ENCODE data around the gene C1QTNF8.

C1QTNF8 gene, protein sequence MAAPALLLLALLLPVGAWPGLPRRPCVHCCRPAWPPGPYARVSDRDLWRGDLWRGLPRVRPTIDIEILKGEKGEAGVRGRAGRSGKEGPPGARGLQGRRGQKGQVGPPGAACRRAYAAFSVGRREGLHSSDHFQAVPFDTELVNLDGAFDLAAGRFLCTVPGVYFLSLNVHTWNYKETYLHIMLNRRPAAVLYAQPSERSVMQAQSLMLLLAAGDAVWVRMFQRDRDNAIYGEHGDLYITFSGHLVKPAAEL

DNA sequence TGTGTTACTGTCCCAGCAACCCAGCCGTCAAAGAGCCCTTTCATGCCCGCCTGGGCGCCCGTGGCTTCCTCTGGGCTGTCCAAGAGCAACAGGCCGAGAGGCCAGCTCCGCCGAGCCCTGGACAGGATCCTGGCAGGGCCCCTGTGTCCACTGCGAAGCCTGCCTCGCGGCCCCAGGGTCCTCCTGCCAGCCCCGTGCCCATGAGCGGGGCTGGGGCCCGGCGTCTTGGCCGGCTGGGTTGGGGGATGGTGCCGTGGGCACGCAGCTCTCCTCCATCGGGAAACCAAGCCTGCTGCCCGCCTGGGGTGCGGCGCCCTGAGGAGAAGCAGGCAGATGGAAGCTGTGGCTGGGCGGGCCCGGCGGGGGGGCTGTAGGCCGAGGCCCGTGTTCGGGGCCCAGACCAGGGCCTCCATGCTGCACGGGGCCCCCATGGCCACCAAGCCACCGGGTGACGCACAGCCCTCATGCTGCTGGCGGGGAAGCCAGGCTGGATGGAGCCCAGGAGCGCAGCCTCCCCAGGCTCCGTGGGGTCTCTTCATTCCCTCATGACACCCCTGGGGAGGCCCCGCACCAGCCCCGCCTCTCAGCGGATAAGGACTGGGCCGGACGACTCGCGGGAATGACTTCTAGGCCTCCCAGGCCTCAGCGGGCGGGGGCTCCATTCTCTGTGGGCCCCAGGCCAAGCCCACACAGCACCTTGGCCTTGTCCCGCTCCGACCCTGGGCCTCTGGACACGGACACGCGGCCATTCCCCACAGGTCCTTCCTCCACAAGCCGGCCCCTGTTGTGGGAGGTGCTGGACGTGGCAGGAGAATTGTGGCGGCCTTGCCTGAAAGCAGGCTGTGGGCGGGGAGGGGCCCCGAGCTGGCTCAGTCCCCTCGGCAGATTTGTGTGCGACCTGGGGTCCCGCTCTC is at the start of gene C1QTNF8:
TSS of gene C1QTNF8 (minus strand) at position 76 of the 914 bp plus-strand sequence. CDS start 1,322 bp downstream, outside the sequence.
- DNase-seq (ENCODE audit: low read depth in 3 of 3) = no peak

DNA sequence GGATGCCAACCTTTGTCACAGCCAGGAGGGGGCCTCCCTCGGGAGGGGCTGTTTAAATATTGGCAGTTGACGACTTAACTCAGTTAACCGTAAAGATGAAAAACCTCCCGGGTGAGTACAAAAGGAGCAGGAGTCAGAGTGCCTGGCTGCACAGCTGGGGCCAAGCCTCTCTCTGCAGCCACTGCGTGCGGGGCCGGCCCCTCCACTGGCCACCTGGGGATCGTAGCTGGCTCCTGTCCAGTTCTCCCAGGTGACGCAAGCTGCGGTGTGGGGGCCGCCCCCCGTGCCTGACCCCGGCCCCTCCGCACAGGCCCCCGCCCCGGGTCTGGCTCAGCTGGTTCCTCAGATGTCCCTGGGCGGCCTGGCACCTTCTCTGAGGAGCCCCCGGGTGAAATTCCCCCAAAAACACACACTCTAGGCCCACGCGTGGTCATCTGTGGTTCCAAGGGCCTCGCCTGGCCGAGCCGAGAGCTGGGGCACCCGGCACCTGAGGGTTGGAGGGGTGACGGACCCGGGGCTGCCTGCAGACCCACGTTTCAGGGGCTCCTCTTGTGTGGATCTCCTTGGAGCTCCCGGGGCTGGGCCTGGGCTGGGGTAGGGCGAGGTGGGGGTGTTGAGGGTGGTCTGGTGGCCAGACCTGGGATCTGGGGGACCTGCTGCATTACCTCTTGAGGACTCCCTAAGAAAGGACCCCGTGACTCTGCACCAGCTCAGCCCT is 49.5 kb upstream of the C1QTNF8 start:
- no peak for DNase-seq (ENCODE audit: low read depth in 3 of 3)

GRCh38 chr16:1144476-1145382 is 48.7 kb upstream of the C1QTNF8 start:
- no peak for DNase-seq (ENCODE audit: low read depth in 3 of 3)

- no peak for DNase-seq (ENCODE audit: low read depth in 3 of 3)
Measured at GRCh38 chr16:1143761-1144450, 47.9 kb upstream of the C1QTNF8 start.

DNA sequence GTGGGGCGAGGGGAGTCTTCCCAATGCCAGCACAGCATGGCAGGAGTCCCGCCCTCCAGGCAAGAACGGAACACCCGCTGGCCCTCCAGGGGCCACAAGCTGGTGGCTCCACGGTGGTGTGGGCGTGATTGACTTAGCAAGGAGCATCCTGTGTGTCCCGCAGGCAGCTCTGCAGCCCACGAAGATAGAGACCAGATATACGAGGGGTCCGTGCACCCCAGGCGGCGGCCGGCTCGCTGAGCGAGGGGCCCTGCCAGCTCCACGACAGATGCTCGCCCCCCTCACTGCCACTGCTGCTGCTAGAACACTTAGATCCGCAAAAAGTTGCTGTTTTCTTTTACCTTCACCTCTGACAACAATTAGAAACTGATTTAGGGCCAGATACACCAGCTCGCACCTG is 46.9 kb upstream of the C1QTNF8 start:
- no peak for DNase-seq (ENCODE audit: low read depth in 3 of 3)

GRCh38 chr16:1141716-1142115 is 45.7 kb upstream of the C1QTNF8 start:
- no peak for DNase-seq (ENCODE audit: low read depth in 3 of 3)

DNA sequence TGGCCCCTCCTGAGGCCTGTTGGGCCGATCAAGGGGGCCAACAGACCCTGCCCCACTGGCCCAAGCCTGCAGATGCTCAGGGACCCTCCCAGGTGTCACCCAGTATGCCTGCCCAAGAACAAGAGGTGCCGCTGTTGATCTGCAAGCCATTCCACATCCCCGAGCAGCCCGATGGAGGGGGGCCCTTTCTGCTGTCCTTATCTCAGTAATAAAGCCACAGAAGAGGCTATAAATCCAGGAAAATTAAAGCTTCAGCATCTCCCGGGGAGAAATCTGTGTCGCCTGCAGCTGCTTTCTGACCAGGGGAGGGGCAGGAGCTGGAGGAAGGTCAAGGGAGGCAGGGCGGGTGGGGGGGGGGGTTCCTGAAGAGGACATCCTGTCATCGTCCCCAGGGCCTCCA is 45.1 kb upstream of the C1QTNF8 start:
- DNase-seq (ENCODE audit: low read depth in 3 of 3) = no peak

GRCh38 chr16:1140582-1141162 is 44.6 kb upstream of the C1QTNF8 start:
- no peak for DNase-seq (ENCODE audit: low read depth in 3 of 3)

DNA sequence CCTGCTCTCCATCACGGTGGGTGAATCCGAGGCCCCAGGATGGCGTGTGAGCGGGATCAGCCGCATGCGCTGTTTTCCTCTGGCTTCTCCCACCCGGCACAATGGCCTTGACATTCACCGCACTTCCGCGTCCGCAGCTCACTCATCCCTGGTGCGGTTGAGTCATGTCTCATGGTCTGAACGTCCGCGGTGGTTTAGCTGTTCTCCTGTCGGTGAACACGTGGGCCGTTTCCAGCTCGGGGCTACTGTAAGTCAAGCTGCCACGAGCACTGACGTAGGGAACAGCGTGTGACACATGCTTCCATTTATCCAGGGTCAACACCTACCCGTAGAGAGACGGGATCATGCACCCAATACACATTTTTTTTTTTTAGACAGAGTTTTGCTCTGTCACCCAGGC is 41.6 kb upstream of the C1QTNF8 start:
- no peak for DNase-seq (ENCODE audit: low read depth in 3 of 3)

- DNase-seq (ENCODE audit: low read depth in 3 of 3) = no peak
Measured at GRCh38 chr16:1135459-1135825, 39.4 kb upstream of the C1QTNF8 start.

- no peak for DNase-seq (ENCODE audit: low read depth in 3 of 3)
Measured at GRCh38 chr16:1134776-1135458, 38.9 kb upstream of the C1QTNF8 start.

- DNase-seq (ENCODE audit: low read depth in 3 of 3) = no peak
Measured at GRCh38 chr16:1133810-1134520, 37.9 kb upstream of the C1QTNF8 start.

- DNase-seq (ENCODE audit: low read depth in 3 of 3) = no peak
Measured at GRCh38 chr16:1133271-1133670, 37.2 kb upstream of the C1QTNF8 start.

DNA sequence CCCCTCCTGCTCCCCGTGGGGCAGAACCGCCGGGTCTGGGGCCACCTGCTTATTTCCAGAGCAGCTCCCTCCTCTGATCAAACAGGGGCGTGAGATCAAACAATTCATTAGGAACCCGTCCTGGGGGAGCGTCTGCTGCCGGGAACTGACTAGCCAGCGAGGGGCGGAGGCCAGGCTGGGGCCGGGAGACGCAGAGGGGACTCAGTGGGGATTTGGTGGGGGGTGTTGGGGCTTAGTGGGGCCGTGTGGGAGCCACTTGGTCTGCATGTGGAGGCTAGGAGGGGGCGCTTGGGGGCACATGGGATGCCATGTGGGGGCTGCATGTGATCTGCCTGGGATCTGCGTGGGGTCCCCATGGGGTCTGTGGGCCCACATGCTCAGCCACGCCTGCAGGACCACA is 36.4 kb upstream of the C1QTNF8 start:
- no peak for DNase-seq (ENCODE audit: low read depth in 3 of 3)

DNA sequence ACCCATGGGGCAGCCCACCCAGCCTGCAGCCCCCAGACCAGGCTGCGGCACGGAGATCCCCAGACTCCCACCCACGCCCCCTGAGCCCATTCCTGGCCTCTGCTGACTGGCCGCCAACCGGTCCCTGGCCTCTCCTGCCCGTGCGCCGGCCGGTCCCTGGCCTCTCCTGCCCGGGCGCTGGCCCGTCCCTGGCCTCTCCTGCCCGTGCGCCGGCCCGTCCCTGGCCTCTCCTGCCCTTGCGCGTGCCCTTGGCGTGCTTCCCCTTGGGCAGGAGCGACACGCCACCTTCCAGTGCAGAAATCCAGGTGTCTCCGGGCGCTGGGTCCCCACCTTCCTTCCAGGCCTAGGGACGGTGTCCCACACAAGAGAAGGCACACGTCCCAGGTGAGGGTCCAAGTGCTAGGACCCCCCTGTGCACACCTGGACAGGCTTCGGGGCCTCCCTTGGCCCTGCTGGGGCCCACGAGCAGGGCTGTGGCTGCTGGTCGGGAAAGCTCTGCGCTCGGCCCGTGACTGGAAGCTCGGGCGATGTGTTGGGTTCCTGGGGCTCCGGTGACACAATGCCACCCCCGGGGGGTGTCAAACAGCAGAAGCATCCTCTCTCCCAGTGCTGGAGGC is 35.4 kb upstream of the C1QTNF8 start:
- no peak for DNase-seq (ENCODE audit: low read depth in 3 of 3)

GRCh38 chr16:1130382-1130781 is 34.3 kb upstream of the C1QTNF8 start:
- no peak for DNase-seq (ENCODE audit: low read depth in 3 of 3)

GRCh38 chr16:1129106-1129960 is 33.3 kb upstream of the C1QTNF8 start:
- DNase-seq (ENCODE audit: low read depth in 3 of 3) = no peak

Data from stimulated activated CD4-positive, alpha-beta T cell treated with anti-CD3 and anti-CD28 coated beads, TNF-alpha, amount 100 ng/mL, for 24 hours (primary cell).